ENCODE measurements around the gene PRKCA.

PRKCA gene

DNA sequence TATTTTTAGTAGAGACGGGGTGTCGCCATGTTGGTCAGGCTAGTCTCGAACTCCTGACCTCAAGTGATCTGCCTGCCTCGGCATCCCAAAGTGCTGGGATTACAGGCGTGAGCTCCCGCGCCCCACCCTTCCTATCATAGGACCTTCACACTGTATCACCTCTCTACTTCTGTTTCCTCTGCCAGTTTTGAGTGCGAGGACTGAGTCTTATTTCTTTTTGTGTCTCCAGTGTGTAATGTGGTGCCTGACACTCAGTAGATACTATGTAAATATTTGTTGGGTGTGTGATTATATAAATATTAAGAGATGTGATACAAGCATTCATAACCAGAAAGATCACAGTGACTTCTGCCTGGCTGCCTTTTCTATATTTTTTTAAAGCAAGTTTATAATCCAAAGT, 10.5 kb downstream of the PRKCA start:
- Histone ChIP-seq H3K9me2 (replicated peaks; ENCODE audit: low read depth, low read length) (no peaks in the 10 kb centered on the region), H3K79me2 (ENCODE audit: insufficient read depth, low read length) (no peaks in the 10 kb centered on the region), H3F3A (ENCODE audit: low read depth) (no peaks in the 10 kb centered on the region), H3K9me3 (ENCODE audit: insufficient read depth, low read depth, low read length) (no peaks in the 10 kb centered on the region), H3K4me3 (ENCODE audit: low read length, poor library complexity, severe bottlenecking) (no peak overlapping the region), H3K36me3 (ENCODE audit: insufficient read depth, low read length) (no peaks in the 10 kb centered on the region), H4K20me1 (ENCODE audit: insufficient read depth, low read length, poor library complexity, severe bottlenecking) (no peaks in the 10 kb centered on the region), H2AFZ (ENCODE audit: low read length) (no peak overlapping the region), H3K4me2 (ENCODE audit: low read depth, low read length, poor library complexity, severe bottlenecking) (no peak overlapping the region), H3K9ac (ENCODE audit: low read depth, low read length, poor library complexity, severe bottlenecking) (no peak overlapping the region), H3K27me3 (ENCODE audit: insufficient read depth, low read length, poor library complexity, severe bottlenecking) (no peaks in the 10 kb centered on the region), H3K4me1 (ENCODE audit: insufficient read depth, low read length, poor library complexity, severe bottlenecking) (no peaks in the 10 kb centered on the region)
- TF ChIP-seq, protein P1, sequence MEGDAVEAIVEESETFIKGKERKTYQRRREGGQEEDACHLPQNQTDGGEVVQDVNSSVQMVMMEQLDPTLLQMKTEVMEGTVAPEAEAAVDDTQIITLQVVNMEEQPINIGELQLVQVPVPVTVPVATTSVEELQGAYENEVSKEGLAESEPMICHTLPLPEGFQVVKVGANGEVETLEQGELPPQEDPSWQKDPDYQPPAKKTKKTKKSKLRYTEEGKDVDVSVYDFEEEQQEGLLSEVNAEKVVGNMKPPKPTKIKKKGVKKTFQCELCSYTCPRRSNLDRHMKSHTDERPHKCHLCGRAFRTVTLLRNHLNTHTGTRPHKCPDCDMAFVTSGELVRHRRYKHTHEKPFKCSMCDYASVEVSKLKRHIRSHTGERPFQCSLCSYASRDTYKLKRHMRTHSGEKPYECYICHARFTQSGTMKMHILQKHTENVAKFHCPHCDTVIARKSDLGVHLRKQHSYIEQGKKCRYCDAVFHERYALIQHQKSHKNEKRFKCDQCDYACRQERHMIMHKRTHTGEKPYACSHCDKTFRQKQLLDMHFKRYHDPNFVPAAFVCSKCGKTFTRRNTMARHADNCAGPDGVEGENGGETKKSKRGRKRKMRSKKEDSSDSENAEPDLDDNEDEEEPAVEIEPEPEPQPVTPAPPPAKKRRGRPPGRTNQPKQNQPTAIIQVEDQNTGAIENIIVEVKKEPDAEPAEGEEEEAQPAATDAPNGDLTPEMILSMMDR (conservative IDR thresholded peaks at IDR 0.05; ENCODE audit: low read length): no peak

DNA sequence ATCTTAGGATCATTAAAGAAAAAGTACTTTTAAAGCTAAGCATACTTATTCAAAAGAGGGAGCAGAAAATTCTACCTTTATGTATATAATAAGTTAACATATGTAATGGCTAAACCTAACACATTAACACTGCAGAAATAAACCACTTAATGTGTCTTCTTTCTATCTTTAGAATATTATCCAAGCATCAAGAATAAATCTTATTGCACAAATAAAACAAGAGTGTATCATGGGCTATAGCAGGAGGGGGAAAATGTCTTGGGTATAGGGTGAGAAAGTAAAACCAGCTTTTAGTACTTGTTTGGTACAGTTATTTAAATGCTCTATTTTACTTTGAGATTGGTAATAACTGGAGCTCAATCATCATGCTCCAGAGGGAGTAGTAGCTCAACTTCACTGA, 10.9 kb downstream of the PRKCA start:
- H3K27me3 ChIP-seq (ENCODE audit: insufficient read depth, low read length, poor library complexity, severe bottlenecking): no peaks in the 10 kb centered on the region
- H3K36me3 ChIP-seq (ENCODE audit: insufficient read depth, low read length): no peaks in the 10 kb centered on the region
- no peak overlapping the region for H3K4me2 ChIP-seq (ENCODE audit: low read depth, low read length, poor library complexity, severe bottlenecking)
- H4K20me1 ChIP-seq (ENCODE audit: insufficient read depth, low read length, poor library complexity, severe bottlenecking): no peaks in the 10 kb centered on the region
- no peak for TF ChIP-seq EZH2phosphoT487 (IDR thresholded peaks at IDR 0.05; ENCODE audit: borderline replicate concordance)
- TF ChIP-seq, protein P1 (conservative IDR thresholded peaks at IDR 0.05; ENCODE audit: low read length): no peak
- no peak overlapping the region for H3K4me3 ChIP-seq (ENCODE audit: low read length, poor library complexity, severe bottlenecking)
- no peaks in the 10 kb centered on the region for H3F3A ChIP-seq (ENCODE audit: low read depth)
- no peaks in the 10 kb centered on the region for H3K9me3 ChIP-seq (ENCODE audit: insufficient read depth, low read depth, low read length)
- no peaks in the 10 kb centered on the region for H3K79me2 ChIP-seq (ENCODE audit: insufficient read depth, low read length)
- H3K9me2 ChIP-seq (replicated peaks; ENCODE audit: low read depth, low read length): no peaks in the 10 kb centered on the region
- H3K9ac ChIP-seq (ENCODE audit: low read depth, low read length, poor library complexity, severe bottlenecking): no peak overlapping the region
- no peaks in the 10 kb centered on the region for H3K4me1 ChIP-seq (ENCODE audit: insufficient read depth, low read length, poor library complexity, severe bottlenecking)
- H2AFZ ChIP-seq (ENCODE audit: low read length): no peak overlapping the region

- Histone ChIP-seq H3K9me2 (replicated peaks; ENCODE audit: low read depth, low read length) (no peaks in the 10 kb centered on the region), H3K4me1 (ENCODE audit: insufficient read depth, low read length, poor library complexity, severe bottlenecking) (no peaks in the 10 kb centered on the region), H3K4me3 (ENCODE audit: low read length, poor library complexity, severe bottlenecking) (no peak overlapping the region), H4K20me1 (ENCODE audit: insufficient read depth, low read length, poor library complexity, severe bottlenecking) (no peaks in the 10 kb centered on the region), H3K9ac (ENCODE audit: low read depth, low read length, poor library complexity, severe bottlenecking) (no peak overlapping the region), H3K27me3 (ENCODE audit: insufficient read depth, low read length, poor library complexity, severe bottlenecking) (no peaks in the 10 kb centered on the region), H2AFZ (ENCODE audit: low read length) (no peak overlapping the region), H3K79me2 (ENCODE audit: insufficient read depth, low read length) (no peaks in the 10 kb centered on the region), H3K36me3 (ENCODE audit: insufficient read depth, low read length) (no peaks in the 10 kb centered on the region), H3K9me3 (ENCODE audit: insufficient read depth, low read depth, low read length) (no peaks in the 10 kb centered on the region), H3F3A (ENCODE audit: low read depth) (no peaks in the 10 kb centered on the region), H3K4me2 (ENCODE audit: low read depth, low read length, poor library complexity, severe bottlenecking) (no peak overlapping the region)
- no peak for TF ChIP-seq EZH2phosphoT487 (IDR thresholded peaks at IDR 0.05; ENCODE audit: borderline replicate concordance)
- TF ChIP-seq, protein P1 (conservative IDR thresholded peaks at IDR 0.05; ENCODE audit: low read length): no peak
These were observed 11.7 kb downstream of the PRKCA start for GRCh38 chr17:66313995-66314659.
